SK-N-SH (cell line): Measurements from ENCODE around the gene GRIK1. TPM values are rescaled to one million over a fixed set of nuclear protein-coding genes. Genes with fewer than 3 reads are reported as not detected.

ENCODE experiments used
- CTCF ChIA-PET: fragments of 300-600, 350-600 bp; formaldehyde crosslinking; extraction: SDS; loops from one replicate; lab custom pipeline; 2021; lab: Yijun Ruan, JAX
- POLR2A ChIA-PET: fragments of 350-600 bp; sonication (Branson Sonifier 250); formaldehyde crosslinking; extraction: SDS; loops from one replicate; lab custom pipeline; 2020; ENCODE audit warnings: antibody characterized with exemption, inconsistent platforms; lab: Yijun Ruan, JAX
- DNase-seq: peaks from one replicate; pipeline ENCODE4 v3.0.0; 2012
- H2AFZ ChIP-seq: fragments of 200-600 bp; sonication (generic); 2 replicates; pipeline ENCODE4 v1.8.1; 2016; ENCODE audit warnings: antibody characterized with exemption, mild to moderate bottlenecking, low read depth
- H3F3A ChIP-seq: fragments of 200-600 bp; sonication (generic); replicated peaks from 2 replicates; pipeline ENCODE3; 2016; ENCODE audit warnings: antibody characterized with exemption, mild to moderate bottlenecking; ENCODE audit not compliant: insufficient read depth
- H3K27ac ChIP-seq, 2 experiments: fragments of 200-500 bp in 1 of 2; fragments of 200-600 bp in 1 of 2; sonication (Bioruptor generic) in 1 of 2; sonication (generic), shearing (Covaris generic) in 1 of 2; 2 replicates each; pipeline versions ENCODE4 v1.5.1 to v1.6.1; 2014 to 2016; ENCODE audit warnings: low read depth in 2 of 2, inconsistent platforms in 1 of 2, low read length in 1 of 2, mild to moderate bottlenecking in 1 of 2, mixed read lengths in 1 of 2
- H3K27me3 ChIP-seq: fragments of 200-600 bp; sonication (generic), shearing (Covaris generic); 2 replicates; pipeline ENCODE4 v1.6.1; 2016; ENCODE audit warnings: mixed run types; ENCODE audit not compliant: insufficient read depth
- H3K36me3 ChIP-seq, 2 experiments: fragments of 200-500 bp in 1 of 2; fragments of 200-600 bp in 1 of 2; sonication (Bioruptor generic) in 1 of 2; sonication (generic) in 1 of 2; replicated peaks in 1 of 2; 2 replicates each; pipeline versions ENCODE3 to v1.5.1; 2014 to 2016; ENCODE audit warnings: low read length in 1 of 2, mild to moderate bottlenecking in 1 of 2; ENCODE audit not compliant: insufficient read depth in 2 of 2, control insufficient read depth in 1 of 2
- H3K4me1 ChIP-seq, 2 experiments: fragments of 200-500 bp in 1 of 2; fragments of 200-600 bp in 1 of 2; sonication (Bioruptor generic) in 1 of 2; sonication (generic), shearing (Covaris generic) in 1 of 2; 2 replicates each; pipeline versions ENCODE4 v1.5.1 to v1.6.1; 2014 to 2016; ENCODE audit warnings: low read depth in 1 of 2, low read length in 1 of 2, mixed run types in 1 of 2; ENCODE audit not compliant: insufficient read depth in 2 of 2, control insufficient read depth in 1 of 2
- H3K4me2 ChIP-seq: fragments of 200-600 bp; sonication (generic), shearing (Covaris generic); 2 replicates; pipeline ENCODE4 v1.6.1; 2017; ENCODE audit warnings: mixed run types
- H3K4me3 ChIP-seq, 2 experiments: fragments of 200-500 bp in 1 of 2; fragments of 200-600 bp in 1 of 2; sonication (Bioruptor generic) in 1 of 2; sonication (generic), shearing (Covaris generic) in 1 of 2; 2 replicates each; pipeline versions ENCODE4 v1.5.1 to v1.8.1; 2014 to 2016; ENCODE audit warnings: low read depth in 2 of 2, inconsistent platforms in 1 of 2, low read length in 1 of 2, mild to moderate bottlenecking in 1 of 2, mixed read lengths in 1 of 2, moderate library complexity in 1 of 2
- H3K79me2 ChIP-seq: fragments of 200-600 bp; sonication (generic); 2 replicates; pipeline ENCODE4 v1.8.1; 2017; ENCODE audit warnings: mild to moderate bottlenecking; ENCODE audit not compliant: insufficient read depth
- H3K9ac ChIP-seq: fragments of 200-600 bp; sonication (generic); 2 replicates; pipeline ENCODE4 v1.6.1; 2017; ENCODE audit warnings: mixed run types
- H3K9me2 ChIP-seq: fragments of 200-600 bp; sonication (generic); 2 replicates; pipeline ENCODE4 v1.6.1; 2017; ENCODE audit warnings: mixed run types
- H3K9me3 ChIP-seq: fragments of 200-600 bp; sonication (generic); 2 replicates; pipeline ENCODE4 v1.6.1; 2017; ENCODE audit warnings: mixed run types, mild to moderate bottlenecking, moderate library complexity
- H4K20me1 ChIP-seq: fragments of 200-600 bp; sonication (generic); 2 replicates; pipeline ENCODE4 v1.6.1; 2017; ENCODE audit warnings: mild to moderate bottlenecking, mixed run types; ENCODE audit not compliant: insufficient read depth
- CHD2 ChIP-seq: fragments of 150-350 bp; IDR thresholded peaks from 2 replicates; pipeline ENCODE4 v1.6.1; 2018; ENCODE audit warnings: low read length; ENCODE audit not compliant: partially characterized antibody
- EZH2phosphoT487 ChIP-seq: fragments of 200-600 bp; sonication (generic); IDR thresholded peaks from 2 replicates; pipeline ENCODE4 v1.6.1; 2017; ENCODE audit warnings: low read depth, mixed run types, mild to moderate bottlenecking, antibody characterized with exemption, moderate library complexity, borderline replicate concordance
- FOSL2 ChIP-seq: IDR thresholded peaks from 2 replicates; pipeline ENCODE4 v1.4.0; 2012; ENCODE audit warnings: low read depth, mild to moderate bottlenecking, moderate library complexity, borderline replicate concordance
- FOXM1 ChIP-seq: IDR thresholded peaks from 2 replicates; pipeline ENCODE4 v1.4.0; 2012; ENCODE audit warnings: low read depth, mild to moderate bottlenecking
- GATA2 ChIP-seq: sonication (generic); formaldehyde crosslinking; IDR thresholded peaks from 2 replicates; pipeline ENCODE4 v1.5.0; 2020; ENCODE audit warnings: mild to moderate bottlenecking, missing genetic modification reagents
- JUND ChIP-seq: IDR thresholded peaks from 2 replicates; pipeline ENCODE4 v1.4.0; 2012
- MEF2A ChIP-seq: IDR thresholded peaks from 2 replicates; pipeline ENCODE4 v1.4.0; 2012; ENCODE audit warnings: low read depth, borderline replicate concordance
- NRF1 ChIP-seq: IDR thresholded peaks from 2 replicates; pipeline ENCODE4 v1.6.1; 2012; ENCODE audit warnings: low read depth, mild to moderate bottlenecking, low read length
- RAD21 ChIP-seq: IDR thresholded peaks from 2 replicates; pipeline ENCODE4 v1.6.1; 2012; ENCODE audit warnings: mild to moderate bottlenecking, low read length
- SIN3A ChIP-seq: IDR thresholded peaks from 2 replicates; pipeline ENCODE4 v1.6.1; 2012; ENCODE audit warnings: low read depth, mild to moderate bottlenecking, low read length, moderate library complexity, borderline replicate concordance
- TCF12 ChIP-seq: IDR thresholded peaks from 2 replicates; pipeline ENCODE4 v1.4.0; 2012
- TEAD4 ChIP-seq: IDR thresholded peaks from 2 replicates; pipeline ENCODE4 v1.4.0; 2012; ENCODE audit warnings: mild to moderate bottlenecking, borderline replicate concordance; ENCODE audit not compliant: insufficient read depth
- WGBS: methylation state at CpG from one replicate; pipeline ENCODE4 v1.1.6; 2017; ENCODE audit warnings: low lambda C conversion rate; 5-methylcytosine and 5-hydroxymethylcytosine counted together
- polyA plus RNA-seq, 3 experiments: library from polyadenylated mRNA; depleted of rRNA; stranded (reverse); fragments of >200 nt; gene quantifications; 2 replicates each; pipeline ENCODE4 v1.2.3, GENCODE V29; 2012
- TF ChIP-seq, protein P1 (sequence below): IDR thresholded peaks from 2 replicates; pipeline ENCODE4 v1.6.1; 2012; ENCODE audit warnings: mild to moderate bottlenecking, low read depth, low read length, moderate library complexity
- TF ChIP-seq, protein P2 (sequence below): IDR thresholded peaks from 2 replicates; pipeline ENCODE4 v1.4.0; 2012; ENCODE audit warnings: low read depth
- TF ChIP-seq, protein P3 (sequence below): IDR thresholded peaks from 2 replicates; pipeline ENCODE4 v1.4.0; 2012; ENCODE audit warnings: low read depth, borderline replicate concordance
- TF ChIP-seq, protein P4 (sequence below): IDR thresholded peaks from 2 replicates; pipeline ENCODE4 v1.4.0; 2012; ENCODE audit warnings: low read depth, borderline replicate concordance
- TF ChIP-seq, protein P5 (sequence below): fragments of 150-350 bp; IDR thresholded peaks from 2 replicates; pipeline ENCODE4 v1.6.1; 2016; ENCODE audit warnings: mild to moderate bottlenecking, low read depth, low read length

The GRIK1 gene
- polyA plus RNA-seq, 1 of the 3 experiments (the other 2 are of a cell fraction), result not detected

DNA sequence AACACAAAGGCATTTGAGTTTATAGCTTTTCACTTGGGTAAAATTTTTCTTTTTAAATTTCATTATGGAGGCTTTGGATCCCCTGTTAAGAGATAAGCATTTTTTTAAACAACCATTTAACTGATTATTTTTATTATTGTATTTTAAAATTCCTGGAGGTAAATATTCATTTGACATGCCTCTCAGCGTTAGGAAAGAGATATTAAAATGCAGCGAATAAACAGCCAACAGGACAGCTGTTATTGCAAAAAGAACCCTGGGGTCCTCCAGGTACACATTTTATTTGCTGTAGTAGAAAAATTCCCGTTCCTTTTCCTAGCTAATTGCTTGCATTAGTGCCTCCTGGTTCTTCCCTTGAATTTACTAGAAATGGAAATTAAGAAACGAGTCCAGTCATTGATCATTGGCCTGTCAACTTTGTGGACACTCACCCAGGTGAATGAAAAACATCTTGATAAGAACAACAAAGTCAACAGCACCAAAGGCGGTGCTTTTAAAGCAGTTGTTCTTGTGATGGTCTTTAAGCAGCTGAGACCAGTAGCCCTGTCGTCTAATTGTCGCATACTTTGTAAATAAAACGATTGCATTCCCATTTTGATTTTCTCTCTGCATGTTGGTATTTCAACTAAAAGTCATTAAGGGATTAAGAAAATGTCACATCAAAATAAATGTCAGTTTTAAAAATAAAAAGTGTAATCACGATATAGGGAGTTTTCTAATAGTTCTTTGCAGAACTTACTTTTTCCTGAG is 282.4 kb downstream of the GRIK1 start:
- Histone ChIP-seq H3K27ac (peak overlapping the region in 1 of 2 experiments; percentile 84; a peak in 2 of 4 replicates), H3F3A (peaks cover 15% of the 10 kb centered on the region), H3K36me3 (no peaks in the 10 kb centered on the region)
- no peak for TF ChIP-seq RAD21
- TF ChIP-seq, protein P1, sequence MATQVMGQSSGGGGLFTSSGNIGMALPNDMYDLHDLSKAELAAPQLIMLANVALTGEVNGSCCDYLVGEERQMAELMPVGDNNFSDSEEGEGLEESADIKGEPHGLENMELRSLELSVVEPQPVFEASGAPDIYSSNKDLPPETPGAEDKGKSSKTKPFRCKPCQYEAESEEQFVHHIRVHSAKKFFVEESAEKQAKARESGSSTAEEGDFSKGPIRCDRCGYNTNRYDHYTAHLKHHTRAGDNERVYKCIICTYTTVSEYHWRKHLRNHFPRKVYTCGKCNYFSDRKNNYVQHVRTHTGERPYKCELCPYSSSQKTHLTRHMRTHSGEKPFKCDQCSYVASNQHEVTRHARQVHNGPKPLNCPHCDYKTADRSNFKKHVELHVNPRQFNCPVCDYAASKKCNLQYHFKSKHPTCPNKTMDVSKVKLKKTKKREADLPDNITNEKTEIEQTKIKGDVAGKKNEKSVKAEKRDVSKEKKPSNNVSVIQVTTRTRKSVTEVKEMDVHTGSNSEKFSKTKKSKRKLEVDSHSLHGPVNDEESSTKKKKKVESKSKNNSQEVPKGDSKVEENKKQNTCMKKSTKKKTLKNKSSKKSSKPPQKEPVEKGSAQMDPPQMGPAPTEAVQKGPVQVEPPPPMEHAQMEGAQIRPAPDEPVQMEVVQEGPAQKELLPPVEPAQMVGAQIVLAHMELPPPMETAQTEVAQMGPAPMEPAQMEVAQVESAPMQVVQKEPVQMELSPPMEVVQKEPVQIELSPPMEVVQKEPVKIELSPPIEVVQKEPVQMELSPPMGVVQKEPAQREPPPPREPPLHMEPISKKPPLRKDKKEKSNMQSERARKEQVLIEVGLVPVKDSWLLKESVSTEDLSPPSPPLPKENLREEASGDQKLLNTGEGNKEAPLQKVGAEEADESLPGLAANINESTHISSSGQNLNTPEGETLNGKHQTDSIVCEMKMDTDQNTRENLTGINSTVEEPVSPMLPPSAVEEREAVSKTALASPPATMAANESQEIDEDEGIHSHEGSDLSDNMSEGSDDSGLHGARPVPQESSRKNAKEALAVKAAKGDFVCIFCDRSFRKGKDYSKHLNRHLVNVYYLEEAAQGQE, result no peak
- TF ChIP-seq, protein P2, sequence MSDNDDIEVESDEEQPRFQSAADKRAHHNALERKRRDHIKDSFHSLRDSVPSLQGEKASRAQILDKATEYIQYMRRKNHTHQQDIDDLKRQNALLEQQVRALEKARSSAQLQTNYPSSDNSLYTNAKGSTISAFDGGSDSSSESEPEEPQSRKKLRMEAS, result no peak
- TF ChIP-seq NRF1, result no peak
- TF ChIP-seq TEAD4, result no peak
- TF ChIP-seq TCF12, result no peak
- TF ChIP-seq MEF2A, result no peak
- TF ChIP-seq, protein P3, sequence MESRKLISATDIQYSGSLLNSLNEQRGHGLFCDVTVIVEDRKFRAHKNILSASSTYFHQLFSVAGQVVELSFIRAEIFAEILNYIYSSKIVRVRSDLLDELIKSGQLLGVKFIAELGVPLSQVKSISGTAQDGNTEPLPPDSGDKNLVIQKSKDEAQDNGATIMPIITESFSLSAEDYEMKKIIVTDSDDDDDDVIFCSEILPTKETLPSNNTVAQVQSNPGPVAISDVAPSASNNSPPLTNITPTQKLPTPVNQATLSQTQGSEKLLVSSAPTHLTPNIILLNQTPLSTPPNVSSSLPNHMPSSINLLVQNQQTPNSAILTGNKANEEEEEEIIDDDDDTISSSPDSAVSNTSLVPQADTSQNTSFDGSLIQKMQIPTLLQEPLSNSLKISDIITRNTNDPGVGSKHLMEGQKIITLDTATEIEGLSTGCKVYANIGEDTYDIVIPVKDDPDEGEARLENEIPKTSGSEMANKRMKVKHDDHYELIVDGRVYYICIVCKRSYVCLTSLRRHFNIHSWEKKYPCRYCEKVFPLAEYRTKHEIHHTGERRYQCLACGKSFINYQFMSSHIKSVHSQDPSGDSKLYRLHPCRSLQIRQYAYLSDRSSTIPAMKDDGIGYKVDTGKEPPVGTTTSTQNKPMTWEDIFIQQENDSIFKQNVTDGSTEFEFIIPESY, result no peak
- no peak for TF ChIP-seq FOXM1
- TF ChIP-seq SIN3A, result no peak
- no peak for TF ChIP-seq FOSL2
- TF ChIP-seq, protein P4, sequence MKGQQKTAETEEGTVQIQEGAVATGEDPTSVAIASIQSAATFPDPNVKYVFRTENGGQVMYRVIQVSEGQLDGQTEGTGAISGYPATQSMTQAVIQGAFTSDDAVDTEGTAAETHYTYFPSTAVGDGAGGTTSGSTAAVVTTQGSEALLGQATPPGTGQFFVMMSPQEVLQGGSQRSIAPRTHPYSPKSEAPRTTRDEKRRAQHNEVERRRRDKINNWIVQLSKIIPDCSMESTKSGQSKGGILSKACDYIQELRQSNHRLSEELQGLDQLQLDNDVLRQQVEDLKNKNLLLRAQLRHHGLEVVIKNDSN, result no peak
- TF ChIP-seq, protein P5, sequence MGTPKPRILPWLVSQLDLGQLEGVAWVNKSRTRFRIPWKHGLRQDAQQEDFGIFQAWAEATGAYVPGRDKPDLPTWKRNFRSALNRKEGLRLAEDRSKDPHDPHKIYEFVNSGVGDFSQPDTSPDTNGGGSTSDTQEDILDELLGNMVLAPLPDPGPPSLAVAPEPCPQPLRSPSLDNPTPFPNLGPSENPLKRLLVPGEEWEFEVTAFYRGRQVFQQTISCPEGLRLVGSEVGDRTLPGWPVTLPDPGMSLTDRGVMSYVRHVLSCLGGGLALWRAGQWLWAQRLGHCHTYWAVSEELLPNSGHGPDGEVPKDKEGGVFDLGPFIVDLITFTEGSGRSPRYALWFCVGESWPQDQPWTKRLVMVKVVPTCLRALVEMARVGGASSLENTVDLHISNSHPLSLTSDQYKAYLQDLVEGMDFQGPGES, result no peak
- no peak for TF ChIP-seq CHD2
- no peak for TF ChIP-seq EZH2phosphoT487
- TF ChIP-seq GATA2, result no peak
- TF ChIP-seq JUND, result no peak
- TF ChIP-seq, all 33 proteins: peak for 0
- ChIA-PET POLR2A (no interaction called here), CTCF (no interaction called here)
- WGBS, result 84% methylated on average over 9 of the region's 9 CpGs
- Histone ChIP-seq H4K20me1 (no peaks in the 10 kb centered on the region), H3K4me1 (peaks cover 0 to 10% of the 10 kb centered on the region in 2 experiments; a peak in 2 of 4 replicates), H3K9me2 (no peaks in the 10 kb centered on the region), H3K27me3 (no peaks in the 10 kb centered on the region), H3K9ac (no peak overlapping the region), H3K4me2 (peak overlapping the region; percentile 39; the same call in 1 of the 2 replicates), H2AFZ (0 out of 2 replicates have a peak overlapping the region, but pooled peaks have one; percentile 14), H3K9me3 (no peaks in the 10 kb centered on the region), H3K4me3 (no peak overlapping the region; a peak in 1 of 4 replicates), H3K79me2 (no peaks in the 10 kb centered on the region)
- DNase-seq, result no peak
